NCI-H1048 (cell line): ENCODE results near the gene COL5A2.

Source experiments
- DNase-seq: peaks from one replicate; lab custom pipeline; 2025; lab: John Stamatoyannopoulos, UW

Gene COL5A2

DNA sequence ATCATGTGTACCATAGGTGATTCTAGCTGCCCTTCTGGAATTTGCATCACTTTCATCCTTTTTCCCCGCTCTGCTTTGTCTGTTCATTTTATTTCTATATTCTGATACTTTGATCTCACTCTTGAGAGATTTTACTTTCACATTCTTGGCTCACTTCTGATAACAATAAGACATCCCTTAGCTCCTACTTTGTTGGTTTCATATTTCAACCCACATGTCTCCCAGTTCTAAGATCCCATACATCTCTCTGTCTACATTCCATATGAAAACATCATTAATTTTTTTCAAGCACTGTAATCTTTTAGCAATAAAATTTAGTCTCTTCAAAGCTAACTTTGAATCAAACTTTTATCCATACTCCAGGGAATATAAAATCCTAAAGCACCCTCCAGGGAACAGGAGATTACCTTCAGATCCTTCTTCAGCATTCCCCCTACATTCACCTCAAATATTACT lies 129.8 kb downstream of the COL5A2 start:
- DNase-seq, result no peak

DNA sequence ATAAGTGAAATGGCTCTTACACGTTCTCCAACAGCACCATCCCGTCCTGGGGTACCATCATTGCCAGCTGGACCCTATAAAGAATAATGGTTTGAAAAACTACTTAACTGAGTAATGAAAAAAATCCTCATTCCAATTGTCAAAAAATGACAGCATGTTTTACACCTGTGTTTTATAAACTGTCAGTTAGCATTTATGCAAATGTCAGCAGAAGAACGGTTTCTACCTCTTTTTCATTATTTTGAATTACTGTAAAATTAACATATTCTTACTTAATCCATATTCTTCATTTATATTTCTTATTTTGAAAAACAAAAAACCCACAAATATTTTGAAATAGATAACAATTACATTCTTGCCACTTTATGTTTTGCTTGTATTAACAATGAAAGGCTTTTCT lies 131.4 kb downstream of the COL5A2 start:
- no peak for DNase-seq

DNA sequence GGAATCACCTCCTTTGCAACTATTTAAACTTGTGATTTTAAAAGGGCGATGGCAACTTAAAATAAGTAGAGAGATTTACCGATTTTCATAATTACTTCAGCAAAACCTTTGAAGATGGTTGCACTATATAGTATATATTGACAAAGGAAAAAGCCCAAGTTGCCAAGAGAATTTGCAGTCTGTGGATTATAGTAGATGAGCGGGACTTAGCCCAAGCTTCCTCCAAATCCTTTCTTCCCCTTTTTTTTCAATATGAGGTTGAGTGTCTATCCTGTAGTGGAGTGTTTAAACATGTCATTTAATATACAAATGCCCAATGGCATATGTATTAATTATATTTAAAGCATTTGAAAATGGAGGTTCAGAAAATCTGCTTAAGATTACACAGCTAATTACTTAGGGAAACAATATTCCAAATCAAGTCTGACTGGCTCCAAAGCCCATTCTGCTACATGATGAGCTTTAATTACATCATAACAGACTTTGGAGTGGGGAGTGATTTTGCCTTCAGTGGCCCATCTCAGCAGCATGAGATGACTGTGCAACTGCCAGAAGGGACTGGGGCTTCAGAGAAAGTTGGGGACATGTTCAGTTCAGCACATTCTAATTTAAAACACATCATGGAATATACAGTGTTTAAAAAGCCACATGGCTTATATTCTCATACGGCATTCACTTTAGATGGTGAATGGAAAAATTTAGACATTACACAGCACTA lies 132.2 kb downstream of the COL5A2 start:
- no peak for DNase-seq

DNA sequence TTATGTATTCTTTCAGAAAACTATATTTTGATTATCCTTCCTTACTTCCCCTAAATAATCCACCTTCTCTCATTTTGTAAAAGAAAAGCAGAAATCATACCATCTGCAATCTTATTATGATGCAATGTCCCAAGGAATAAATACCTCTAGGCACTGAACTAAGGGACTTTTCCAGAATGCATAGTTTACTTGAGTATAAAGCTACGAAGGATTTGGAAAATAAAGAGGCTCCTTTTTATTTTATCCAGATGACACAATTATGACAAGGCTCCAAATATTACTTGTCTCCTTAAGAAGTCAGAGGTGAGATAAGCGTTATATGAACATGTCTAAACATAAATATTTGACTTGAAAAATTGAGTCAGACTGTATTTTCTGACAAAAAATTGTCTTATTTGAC lies 133.2 kb downstream of the COL5A2 start:
- no peak for DNase-seq

DNA sequence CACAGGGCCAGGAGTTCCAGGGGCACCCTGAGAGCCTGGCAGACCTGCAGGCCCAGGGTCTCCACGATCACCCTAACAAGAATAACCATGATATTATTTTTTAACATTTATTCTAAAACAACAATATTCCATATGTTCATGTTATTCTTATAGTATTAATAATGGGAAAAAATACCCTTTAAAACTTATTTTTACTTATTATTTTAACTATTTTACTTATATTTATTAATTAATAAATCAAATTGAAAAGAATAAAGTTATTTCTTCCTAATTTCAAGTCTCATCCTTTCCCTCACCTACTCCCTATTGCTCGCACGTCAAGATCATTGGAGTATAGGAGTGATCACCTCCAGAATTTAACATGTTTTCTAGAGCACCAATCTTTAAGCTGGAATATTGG lies 133.7 kb downstream of the COL5A2 start:
- no peak for DNase-seq

DNA sequence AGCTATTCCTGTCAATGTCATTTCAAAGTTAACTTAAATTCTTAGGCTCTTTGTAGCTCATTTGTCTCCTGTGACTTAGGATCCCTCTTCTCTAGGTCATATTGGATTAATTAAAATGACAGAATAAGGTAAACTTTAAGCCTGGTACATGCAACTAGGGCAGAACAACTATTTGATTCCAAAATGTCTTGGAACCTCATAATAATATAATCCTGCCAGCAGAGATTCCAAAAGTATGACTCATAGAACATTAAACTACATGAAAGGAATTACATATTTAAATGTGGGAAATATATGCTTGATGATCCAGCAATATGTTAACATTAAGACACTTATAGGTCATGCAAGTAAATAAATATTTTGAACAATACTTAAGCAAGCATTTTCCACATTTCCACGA lies 142.0 kb downstream of the COL5A2 start:
- DNase-seq, result no peak

DNA sequence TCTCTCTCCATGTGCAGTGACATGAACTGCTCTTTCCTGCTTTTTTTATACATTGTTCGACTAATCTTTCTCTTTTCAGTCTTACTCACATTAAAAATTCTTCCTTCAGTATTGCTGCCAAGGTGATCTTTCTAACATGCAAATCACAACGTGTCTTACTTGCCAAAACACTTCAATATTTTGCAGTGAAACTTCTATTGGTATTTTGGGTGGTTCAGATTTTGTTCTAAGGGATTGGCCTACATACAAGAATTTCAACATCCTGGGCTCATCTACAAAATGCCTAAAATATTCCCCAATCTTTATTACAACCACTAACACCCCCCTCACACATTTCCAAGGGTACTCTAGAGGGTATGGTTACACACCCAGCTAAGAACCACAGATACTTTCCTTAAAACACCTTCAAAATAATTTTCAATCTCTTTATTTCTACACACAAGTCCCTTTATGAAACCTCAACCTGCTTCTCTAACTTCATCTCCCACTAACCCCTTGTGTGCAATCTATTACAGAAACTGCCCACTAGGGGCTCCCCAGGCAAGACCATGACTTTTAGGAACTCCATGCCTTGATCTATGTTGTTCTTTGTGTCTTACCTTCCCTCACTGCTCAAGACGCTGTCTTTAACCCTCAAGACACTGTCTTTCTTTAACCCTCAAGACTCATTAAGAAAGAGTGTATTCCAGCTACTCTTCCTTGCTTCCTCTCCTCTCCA lies 154.5 kb downstream of the COL5A2 start:
- no peak for DNase-seq

DNA sequence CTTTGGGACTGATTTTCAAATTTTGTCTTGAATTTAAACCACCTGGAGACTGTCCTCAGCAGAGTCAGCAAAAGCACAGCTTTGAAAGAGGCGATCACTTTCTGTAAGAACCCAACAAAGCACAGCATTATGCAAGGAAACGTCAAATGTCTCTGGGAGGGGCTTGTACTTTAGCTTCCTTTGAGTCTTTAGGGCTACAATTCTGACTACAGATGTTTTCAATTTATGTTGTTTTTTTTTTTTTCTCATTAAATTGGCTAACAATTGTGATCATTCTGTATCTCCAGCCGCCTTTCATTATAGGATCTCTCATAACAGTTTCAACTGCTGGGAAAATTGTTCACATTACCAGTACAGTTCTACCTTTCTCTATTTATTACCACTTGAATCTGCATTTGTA lies 157.1 kb downstream of the COL5A2 start:
- DNase-seq, result no peak

DNA sequence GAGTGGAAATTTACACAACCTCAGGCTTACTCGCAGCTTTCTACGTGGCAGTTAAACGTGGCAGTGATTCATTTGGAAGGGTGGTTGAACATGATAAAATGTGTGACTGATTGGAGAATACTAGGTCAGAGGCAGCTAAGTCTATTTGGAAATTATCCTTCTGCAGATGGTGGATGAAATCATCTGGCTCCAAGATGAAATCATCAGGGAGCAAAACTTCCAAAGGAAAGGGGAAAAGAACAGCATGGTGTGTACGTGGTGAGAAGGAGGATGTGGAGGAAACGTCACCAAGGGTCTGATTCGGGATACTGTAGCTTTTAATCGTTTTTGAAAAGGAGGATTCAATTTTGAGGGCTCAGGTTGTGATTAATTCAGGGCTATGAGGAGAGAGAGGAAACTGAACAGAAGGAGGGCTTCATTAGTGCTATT lies 157.5 kb downstream of the COL5A2 start:
- no peak for DNase-seq

DNA sequence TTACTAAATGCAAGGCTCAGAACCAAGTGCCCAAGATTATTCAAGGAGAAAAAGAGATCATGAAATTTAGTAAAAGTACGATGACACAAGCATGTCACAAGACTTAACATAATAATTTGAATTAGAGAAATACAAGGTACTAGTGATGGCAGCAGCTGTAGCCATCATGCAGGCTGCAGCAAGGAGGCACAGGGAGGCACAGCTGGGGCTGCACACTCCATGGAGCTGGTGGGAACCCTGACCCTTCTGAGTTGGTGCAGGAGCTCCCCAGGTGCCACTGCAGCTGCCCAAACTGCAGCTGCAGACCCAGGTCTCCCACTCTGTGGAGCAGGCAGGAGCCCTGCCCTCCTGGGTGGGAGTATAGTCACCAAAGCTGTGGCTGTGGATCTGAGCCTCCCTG lies 159.4 kb downstream of the COL5A2 start:
- no peak for DNase-seq

DNA sequence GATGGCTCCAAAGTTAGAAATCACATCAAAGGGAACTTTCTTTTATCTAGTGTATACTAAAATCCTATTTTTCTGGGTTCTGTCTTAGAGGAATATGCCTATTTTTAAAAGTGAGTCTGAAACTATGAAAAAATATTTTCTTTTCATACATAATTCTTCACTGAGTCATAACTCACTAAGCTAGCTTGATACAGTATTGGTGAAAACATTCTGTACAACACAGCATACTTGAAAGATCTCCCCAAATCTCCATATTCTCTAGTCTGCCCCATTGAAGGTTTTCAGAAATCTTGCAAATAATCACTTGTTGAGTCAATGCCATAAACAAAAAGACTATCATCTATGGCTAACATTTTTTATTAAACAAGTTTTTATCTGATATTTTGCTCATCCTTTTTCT lies 160.9 kb downstream of the COL5A2 start:
- DNase-seq, result no peak

DNA sequence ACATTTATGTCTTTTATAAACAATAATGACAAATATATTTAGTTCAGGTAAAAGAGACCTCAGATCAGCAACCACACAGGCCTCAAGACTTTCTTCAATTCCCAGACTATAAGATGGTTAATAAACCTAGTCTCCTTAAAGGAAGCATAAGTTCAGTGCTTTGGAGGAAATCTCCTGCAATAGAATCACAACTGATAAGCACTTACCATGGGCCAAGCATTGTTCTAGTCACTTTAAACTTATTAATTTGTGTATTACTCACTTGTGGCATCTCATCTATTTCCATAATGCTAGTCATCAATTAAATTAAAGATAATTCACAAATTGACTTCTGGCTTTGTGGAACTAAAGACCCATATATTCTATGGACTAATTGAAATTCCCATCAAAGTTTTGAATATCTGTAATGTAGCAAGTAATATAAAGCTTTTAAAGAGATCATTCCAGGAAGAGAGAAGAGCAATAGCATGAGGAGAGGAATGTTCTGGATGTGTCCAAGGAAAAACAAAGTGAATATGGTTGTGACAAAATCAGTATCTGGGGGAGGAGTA lies 163.2 kb downstream of the COL5A2 start:
- no peak for DNase-seq

DNA sequence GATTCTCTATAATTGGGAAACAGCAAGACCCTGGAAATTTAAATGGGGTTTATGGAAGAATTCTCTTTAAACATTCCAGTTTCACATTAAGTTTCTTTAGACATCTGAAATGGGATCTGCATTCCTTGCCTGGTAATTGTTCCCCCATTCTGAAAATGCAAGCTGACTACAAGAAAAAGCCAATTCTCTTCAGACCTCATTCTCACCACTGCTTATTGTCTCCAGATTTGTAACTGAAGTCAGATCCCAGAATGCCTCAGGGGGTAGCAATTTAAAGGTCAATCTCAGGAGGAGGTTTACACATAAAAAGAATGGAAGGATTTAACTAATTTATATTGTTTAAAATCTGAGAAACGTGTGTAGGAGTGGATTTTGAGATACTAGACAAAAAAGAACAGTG lies 164.2 kb downstream of the COL5A2 start:
- no peak for DNase-seq

DNA sequence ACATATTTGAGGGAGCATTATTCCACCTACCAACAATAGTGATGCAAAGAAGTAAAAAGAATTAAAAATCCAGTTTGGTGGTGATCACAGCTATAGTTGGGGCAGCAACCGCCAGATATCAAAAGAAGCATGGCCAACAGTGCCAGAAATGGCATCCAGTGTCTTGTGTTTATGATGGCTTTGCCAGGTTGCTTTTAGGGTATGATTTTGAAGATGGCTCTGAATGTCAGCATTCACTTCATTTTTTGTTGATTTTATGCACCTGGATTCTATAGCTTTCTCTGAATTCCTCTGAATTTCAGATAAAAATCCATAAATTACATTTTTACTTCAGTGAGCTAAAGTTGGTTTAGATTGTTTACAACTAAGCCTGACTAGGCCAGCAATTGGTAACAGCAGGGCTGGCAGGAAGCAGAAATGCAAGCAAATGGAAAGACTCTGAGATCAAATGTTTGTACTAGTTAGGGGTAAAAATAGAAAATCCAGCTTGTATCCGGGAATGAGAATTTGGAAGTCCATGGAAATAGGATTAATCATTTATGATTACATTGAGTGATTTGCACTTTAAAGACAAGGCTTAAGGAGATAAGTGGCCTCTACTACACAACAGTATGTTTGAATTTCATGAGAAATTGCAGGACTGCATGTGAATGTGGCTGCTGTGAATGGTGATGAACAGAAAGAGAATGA lies 165.0 kb downstream of the COL5A2 start:
- DNase-seq, result no peak

DNA sequence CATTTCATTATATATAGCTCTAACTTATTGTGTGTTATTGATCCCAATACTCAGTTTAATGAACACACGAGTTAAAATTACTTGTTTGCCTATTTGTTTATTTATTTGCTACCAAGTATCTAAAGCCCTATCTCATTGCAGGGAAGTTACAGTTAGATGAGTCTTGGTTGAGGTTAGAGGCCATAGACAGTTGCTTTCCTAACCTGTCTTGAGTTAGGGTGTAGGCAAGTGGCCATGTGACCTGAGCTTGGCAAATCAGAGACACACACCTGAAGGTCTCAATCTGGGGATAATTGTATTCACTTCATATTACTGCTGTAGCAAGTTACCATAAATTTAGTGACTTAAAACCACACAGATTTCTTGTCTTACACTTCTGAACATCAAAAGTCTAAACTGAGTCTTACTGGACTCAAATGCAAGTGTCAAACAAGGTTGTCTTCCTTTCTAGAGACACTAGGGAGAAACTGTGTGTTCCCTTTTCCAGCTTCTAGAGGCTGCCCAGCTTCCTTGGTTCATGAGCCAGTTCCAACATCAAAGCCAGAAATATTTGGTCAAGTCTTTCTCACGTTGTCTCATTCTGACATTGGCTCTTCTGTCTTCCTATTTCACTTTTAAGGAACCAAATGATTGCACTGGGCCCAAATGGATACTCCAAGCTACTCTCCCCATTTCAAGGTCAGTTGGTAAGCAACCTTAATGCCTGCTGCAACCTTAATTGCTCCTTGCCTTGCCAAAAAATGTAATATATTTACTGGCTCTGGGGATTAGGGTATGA lies 165.7 kb downstream of the COL5A2 start:
- DNase-seq, result no peak

DNA sequence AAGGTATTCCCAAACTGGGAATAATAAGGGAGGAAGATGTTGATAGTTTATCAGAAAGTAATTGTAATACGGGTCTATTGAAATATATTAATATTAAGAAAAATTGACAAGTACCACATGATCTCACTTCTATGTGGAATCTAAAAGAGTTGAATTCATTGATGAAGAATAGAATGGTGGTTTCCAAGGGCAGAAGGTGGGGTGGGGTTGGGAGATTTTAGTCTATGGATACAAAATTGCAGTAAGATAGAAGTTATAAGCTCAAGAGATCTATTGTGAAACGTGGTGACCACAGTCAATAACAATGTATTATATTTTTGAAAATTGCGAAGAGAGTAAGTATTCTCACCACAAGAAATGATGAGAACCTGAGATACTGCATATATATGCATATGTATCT lies 166.5 kb downstream of the COL5A2 start:
- no peak for DNase-seq

DNA sequence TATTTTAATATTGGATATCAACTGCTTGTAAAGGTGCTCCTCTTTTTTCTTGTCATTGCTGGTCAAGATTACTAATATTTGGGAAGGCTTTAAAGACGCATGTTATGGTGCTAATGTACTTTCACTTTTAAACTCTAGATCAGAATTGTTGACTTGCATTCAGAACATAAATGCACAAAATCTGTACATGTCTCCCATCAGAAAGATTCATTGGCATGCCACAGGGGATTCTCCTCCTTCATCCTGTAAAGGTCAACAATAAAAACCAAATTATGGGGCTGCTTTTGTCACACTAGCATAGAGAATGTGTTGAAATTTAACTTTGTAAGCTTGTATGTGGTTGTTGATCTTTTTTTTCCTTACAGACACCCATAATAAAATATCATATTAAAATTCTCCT lies 167.2 kb downstream of the COL5A2 start:
- DNase-seq, result no peak

DNA sequence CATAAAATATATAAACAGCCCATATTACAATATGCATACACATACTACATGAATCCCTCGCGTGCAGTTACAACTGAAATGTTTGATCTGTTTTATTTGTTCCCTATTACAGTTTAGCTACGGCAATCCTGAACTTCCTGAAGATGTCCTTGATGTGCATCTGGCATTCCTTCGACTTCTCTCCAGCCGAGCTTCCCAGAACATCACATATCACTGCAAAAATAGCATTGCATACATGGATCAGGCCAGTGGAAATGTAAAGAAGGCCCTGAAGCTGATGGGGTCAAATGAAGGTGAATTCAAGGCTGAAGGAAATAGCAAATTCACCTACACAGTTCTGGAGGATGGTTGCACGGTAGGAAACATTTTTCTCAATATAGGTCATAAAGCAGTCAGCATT lies 169.0 kb downstream of the COL5A2 start:
- no peak for DNase-seq

DNA sequence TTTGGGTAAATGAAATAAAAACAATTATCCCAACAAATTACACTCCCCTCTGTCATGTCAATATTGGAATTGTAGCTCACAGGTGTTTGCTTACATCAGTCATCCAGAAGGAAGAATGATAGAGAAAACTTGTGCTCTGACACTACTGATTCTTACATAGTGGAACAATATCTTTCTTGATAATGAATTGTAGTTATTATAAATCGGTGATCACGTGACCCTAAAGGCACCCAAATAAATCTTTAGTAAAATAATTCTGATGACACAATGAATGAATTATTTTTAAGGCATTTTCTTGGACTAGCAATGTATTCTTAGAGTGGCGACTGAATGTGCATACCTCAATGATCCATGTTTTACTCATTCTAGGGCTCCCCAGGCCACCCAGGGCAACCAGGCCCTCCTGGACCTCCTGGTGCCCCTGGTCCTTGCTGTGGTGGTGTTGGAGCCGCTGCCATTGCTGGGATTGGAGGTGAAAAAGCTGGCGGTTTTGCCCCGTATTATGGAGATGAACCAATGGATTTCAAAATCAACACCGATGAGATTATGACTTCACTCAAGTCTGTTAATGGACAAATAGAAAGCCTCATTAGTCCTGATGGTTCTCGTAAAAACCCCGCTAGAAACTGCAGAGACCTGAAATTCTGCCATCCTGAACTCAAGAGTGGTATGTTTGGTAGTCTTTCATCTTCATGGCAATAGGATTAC lies 170.9 kb downstream of the COL5A2 start:
- no peak for DNase-seq

DNA sequence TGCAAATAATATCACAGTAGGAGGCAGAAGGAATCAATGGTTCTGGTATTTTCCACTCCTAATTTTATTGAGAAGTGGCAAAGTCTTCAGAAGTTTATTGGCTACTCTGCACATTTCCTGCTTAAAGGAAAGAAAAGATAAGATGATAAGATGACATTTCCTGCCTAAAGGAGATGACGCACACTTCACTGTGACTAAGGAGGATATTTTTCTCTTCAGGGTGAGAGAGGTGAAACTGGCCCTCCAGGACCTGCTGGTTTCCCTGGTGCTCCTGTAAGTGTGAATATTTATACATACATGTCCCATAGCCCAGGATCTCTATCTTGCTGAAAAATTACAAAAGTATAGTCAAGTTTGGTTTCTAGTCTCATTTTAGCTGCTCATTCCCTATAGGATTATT lies 177.5 kb downstream of the COL5A2 start:
- no peak for DNase-seq

DNA sequence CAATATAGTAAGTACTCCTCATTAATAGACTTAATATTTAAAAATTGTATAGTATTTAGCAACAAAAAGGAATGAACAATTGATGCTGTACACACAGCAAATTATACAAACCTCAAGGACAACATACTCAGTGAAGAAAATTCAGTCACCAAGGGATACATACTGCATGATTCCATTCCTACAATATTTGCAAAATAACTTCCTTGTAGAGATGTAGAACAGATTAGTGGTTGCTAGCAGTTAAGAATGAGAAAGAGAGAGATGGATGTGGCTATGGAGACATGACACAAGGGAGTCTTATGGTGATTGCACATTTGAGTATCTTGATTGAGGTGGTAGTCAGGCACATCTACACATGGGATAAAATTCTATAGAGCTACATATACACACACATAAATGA lies 179.3 kb downstream of the COL5A2 start:
- DNase-seq, result no peak
